MM.1S (cell line): ENCODE measurements around the gene RPL10.

Experiments used
- DNase-seq: peaks from one replicate; pipeline ENCODE4 v3.0.0-alpha.2; 2015
- H2AFZ ChIP-seq: fragments of 300-600 bp; sonication (generic); 2 replicates; pipeline ENCODE4 v1.6.0; 2016; ENCODE audit warnings: antibody characterized with exemption, low read length
- H3F3A ChIP-seq: fragments of 300-600 bp; sonication (generic); 2 replicates; pipeline ENCODE4 v1.6.1; 2016; ENCODE audit warnings: mild to moderate bottlenecking, antibody characterized with exemption, low read length, moderate library complexity, mixed read lengths; ENCODE audit not compliant: insufficient read depth
- H3K27ac ChIP-seq: fragments of 300-600 bp; sonication (generic); 2 replicates; pipeline ENCODE4 v1.5.1; 2016; ENCODE audit warnings: mild to moderate bottlenecking, low read length
- H3K27me3 ChIP-seq: fragments of 300-600 bp; sonication (generic); replicated peaks from 2 replicates; pipeline ENCODE4 v1.6.0; 2016; ENCODE audit warnings: low read length; ENCODE audit not compliant: insufficient read depth
- H3K36me3 ChIP-seq: fragments of 300-600 bp; sonication (generic); replicated peaks from 2 replicates; pipeline ENCODE4 v1.6.1; 2016; ENCODE audit warnings: mild to moderate bottlenecking, low read length, mixed read lengths; ENCODE audit not compliant: insufficient read depth
- H3K4me1 ChIP-seq: fragments of 300-600 bp; sonication (generic); 2 replicates; pipeline ENCODE4 v1.6.1; 2016; ENCODE audit warnings: low read length, mixed read lengths
- H3K4me2 ChIP-seq: fragments of 300-600 bp; sonication (generic); 2 replicates; pipeline ENCODE4 v1.6.0; 2016; ENCODE audit warnings: low read depth, low read length
- H3K4me3 ChIP-seq: fragments of 300-600 bp; sonication (generic); 2 replicates; pipeline ENCODE4 v1.5.1; 2016; ENCODE audit warnings: low read length, mixed read lengths
- H3K79me2 ChIP-seq: fragments of 300-600 bp; sonication (generic); 2 replicates; pipeline ENCODE4 v1.6.1; 2016; ENCODE audit warnings: mixed run types, low read length, mixed read lengths
- H3K9ac ChIP-seq: fragments of 300-600 bp; sonication (generic); 2 replicates; pipeline ENCODE4 v1.6.1; 2016; ENCODE audit warnings: low read length, mixed read lengths
- H3K9me2 ChIP-seq: fragments of 300-600 bp; sonication (generic); replicated peaks from 2 replicates; pipeline ENCODE4 v1.6.1; 2016; ENCODE audit warnings: mild to moderate bottlenecking, low read length, mixed read lengths; ENCODE audit not compliant: insufficient read depth
- H3K9me3 ChIP-seq: fragments of 300-600 bp; sonication (generic); replicated peaks from 2 replicates; pipeline ENCODE4 v1.6.1; 2016; ENCODE audit warnings: mild to moderate bottlenecking, low read length, mixed read lengths; ENCODE audit not compliant: insufficient read depth
- H4K20me1 ChIP-seq: fragments of 300-600 bp; sonication (generic); 2 replicates; pipeline ENCODE4 v1.6.1; 2016; ENCODE audit warnings: mild to moderate bottlenecking, low read length, moderate library complexity, mixed read lengths; ENCODE audit not compliant: insufficient read depth
- EZH2 ChIP-seq: fragments of 300-600 bp; sonication (generic); optimal IDR thresholded peaks from 2 replicates; pipeline ENCODE3; 2017; ENCODE audit warnings: low read depth, mild to moderate bottlenecking, antibody characterized with exemption, low read length, mixed read lengths
- EZH2phosphoT487 ChIP-seq: fragments of 300-600 bp; sonication (generic); IDR thresholded peaks from 2 replicates; pipeline ENCODE4 v1.6.1; 2018; ENCODE audit warnings: antibody characterized with exemption, low read length
- TF ChIP-seq, protein P1 (sequence below): fragments of 300-600 bp; sonication (generic); IDR thresholded peaks from 2 replicates; pipeline ENCODE4 v1.5.1; 2016; ENCODE audit warnings: antibody characterized with exemption, low read length, mixed read lengths

The RPL10 gene

DNA sequence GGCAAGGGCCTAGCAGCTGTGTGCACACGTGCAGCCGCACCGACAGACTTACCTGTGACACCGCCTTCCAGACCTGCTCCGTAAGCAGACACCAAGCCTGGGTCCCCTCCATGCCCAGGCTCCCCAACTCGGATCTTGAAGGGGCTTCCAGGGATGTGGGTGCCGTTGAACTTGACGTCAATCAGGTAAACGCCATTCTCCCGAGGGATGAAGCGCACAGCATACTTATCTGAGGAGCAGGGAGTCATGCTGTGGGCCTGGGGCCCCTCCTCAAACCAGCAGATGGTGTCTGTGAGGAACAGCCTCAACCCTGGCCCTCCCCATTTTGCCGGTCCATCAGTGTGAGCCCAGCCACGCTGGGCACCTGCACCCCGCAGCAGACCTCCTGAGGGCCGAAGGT, 48.2 kb upstream of the RPL10 start:
- Histone ChIP-seq H3K36me3 (no peaks in the 10 kb centered on the region), H2AFZ (no peak overlapping the region), H3K79me2 (no peaks in the 10 kb centered on the region), H3K9me3 (no peaks in the 10 kb centered on the region), H3K27ac (no peak overlapping the region), H4K20me1 (no peaks in the 10 kb centered on the region), H3K9ac (no peak overlapping the region), H3F3A (no peaks in the 10 kb centered on the region), H3K9me2 (no peaks in the 10 kb centered on the region), H3K4me1 (no peaks in the 10 kb centered on the region), H3K4me2 (no peak overlapping the region), H3K4me3 (no peak overlapping the region), H3K27me3 (no peaks in the 10 kb centered on the region)
- TF ChIP-seq EZH2phosphoT487 (no peak), EZH2 (no peak)
- TF ChIP-seq, protein P1, sequence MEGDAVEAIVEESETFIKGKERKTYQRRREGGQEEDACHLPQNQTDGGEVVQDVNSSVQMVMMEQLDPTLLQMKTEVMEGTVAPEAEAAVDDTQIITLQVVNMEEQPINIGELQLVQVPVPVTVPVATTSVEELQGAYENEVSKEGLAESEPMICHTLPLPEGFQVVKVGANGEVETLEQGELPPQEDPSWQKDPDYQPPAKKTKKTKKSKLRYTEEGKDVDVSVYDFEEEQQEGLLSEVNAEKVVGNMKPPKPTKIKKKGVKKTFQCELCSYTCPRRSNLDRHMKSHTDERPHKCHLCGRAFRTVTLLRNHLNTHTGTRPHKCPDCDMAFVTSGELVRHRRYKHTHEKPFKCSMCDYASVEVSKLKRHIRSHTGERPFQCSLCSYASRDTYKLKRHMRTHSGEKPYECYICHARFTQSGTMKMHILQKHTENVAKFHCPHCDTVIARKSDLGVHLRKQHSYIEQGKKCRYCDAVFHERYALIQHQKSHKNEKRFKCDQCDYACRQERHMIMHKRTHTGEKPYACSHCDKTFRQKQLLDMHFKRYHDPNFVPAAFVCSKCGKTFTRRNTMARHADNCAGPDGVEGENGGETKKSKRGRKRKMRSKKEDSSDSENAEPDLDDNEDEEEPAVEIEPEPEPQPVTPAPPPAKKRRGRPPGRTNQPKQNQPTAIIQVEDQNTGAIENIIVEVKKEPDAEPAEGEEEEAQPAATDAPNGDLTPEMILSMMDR, result no peak
- no peak for DNase-seq

- no peaks in the 10 kb centered on the region for H3K27me3 ChIP-seq
- H3F3A ChIP-seq, result no peaks in the 10 kb centered on the region
These were observed 47.6 kb upstream of the RPL10 start for GRCh38 chrX:154350429-154351182.

GRCh38 chrX:154351183-154352011, 46.8 kb upstream of the RPL10 start:
- Histone ChIP-seq H3F3A (no peaks in the 10 kb centered on the region), H3K27me3 (no peaks in the 10 kb centered on the region), H3K9me2 (no peaks in the 10 kb centered on the region), H4K20me1 (no peaks in the 10 kb centered on the region), H3K27ac (no peak overlapping the region), H3K9ac (no peak overlapping the region), H3K4me2 (no peak overlapping the region), H3K9me3 (no peaks in the 10 kb centered on the region), H3K4me3 (no peak overlapping the region), H3K36me3 (no peaks in the 10 kb centered on the region), H2AFZ (no peak overlapping the region), H3K4me1 (no peaks in the 10 kb centered on the region), H3K79me2 (no peaks in the 10 kb centered on the region)
- no peak for DNase-seq
- TF ChIP-seq EZH2phosphoT487 (no peak), EZH2 (no peak)
- TF ChIP-seq, protein P1, result no peak

More at GRCh38 chrX:154350429-154351182, 47.6 kb upstream of the RPL10 start:
- H2AFZ ChIP-seq, result no peak overlapping the region
- H4K20me1 ChIP-seq, result no peaks in the 10 kb centered on the region
- H3K9ac ChIP-seq, result no peak overlapping the region
- H3K27ac ChIP-seq, result no peak overlapping the region
- H3K9me2 ChIP-seq, result no peaks in the 10 kb centered on the region
- no peak for TF ChIP-seq EZH2phosphoT487
- TF ChIP-seq EZH2, result no peak
- TF ChIP-seq, protein P1, result no peak
- H3K4me1 ChIP-seq, result no peaks in the 10 kb centered on the region
- no peaks in the 10 kb centered on the region for H3K9me3 ChIP-seq
- no peaks in the 10 kb centered on the region for H3K36me3 ChIP-seq
- H3K79me2 ChIP-seq, result no peaks in the 10 kb centered on the region
- no peak overlapping the region for H3K4me2 ChIP-seq
- H3K4me3 ChIP-seq, result no peak overlapping the region
- DNase-seq, result no peak
